GM21619 (cell line): ENCODE results near the gene EVC2.

Experiments used
- ATAC-seq: cut with Tn5 transposase; IDR thresholded peaks from one replicate; pipeline ENCODE4 v1.9.1; 2021; ENCODE audit not compliant: unreplicated experiment

EVC2 gene

DNA sequence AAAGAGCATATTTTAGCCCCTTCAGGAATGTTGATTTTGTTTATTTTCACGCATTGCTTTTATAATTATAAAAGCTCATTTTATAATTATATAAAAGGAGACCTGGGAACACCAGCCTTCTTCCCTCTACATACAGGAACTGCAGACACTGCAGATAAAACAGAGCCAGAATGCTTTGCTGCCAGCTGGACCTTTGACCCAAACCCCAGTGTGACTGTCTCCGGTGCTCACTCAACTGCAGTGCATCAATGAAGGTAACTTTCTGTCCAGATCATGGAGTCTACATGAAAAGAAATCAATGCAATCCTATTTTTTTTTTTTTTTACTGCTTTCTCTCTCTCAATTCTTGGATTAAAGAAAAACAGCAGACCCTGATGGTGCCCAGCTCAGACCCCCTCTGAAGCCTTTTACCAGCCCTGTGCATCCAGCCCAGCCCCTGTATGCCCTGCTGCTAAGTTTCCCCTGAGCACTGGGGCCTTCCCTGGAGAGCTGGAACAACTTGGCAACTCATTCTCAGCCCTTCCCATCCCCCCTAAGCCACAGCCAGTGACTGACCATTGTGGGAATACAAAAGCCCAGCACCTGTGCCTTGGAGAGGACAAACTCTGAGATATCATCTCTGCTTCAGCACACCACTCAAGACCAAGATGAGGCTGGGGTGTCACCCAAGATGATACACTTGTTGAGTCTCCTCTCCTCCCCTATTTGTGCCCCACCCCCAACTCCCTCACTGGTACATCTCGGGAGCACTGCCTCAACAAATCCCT, 182.1 kb downstream of the EVC2 start:
- no peak for ATAC-seq

DNA sequence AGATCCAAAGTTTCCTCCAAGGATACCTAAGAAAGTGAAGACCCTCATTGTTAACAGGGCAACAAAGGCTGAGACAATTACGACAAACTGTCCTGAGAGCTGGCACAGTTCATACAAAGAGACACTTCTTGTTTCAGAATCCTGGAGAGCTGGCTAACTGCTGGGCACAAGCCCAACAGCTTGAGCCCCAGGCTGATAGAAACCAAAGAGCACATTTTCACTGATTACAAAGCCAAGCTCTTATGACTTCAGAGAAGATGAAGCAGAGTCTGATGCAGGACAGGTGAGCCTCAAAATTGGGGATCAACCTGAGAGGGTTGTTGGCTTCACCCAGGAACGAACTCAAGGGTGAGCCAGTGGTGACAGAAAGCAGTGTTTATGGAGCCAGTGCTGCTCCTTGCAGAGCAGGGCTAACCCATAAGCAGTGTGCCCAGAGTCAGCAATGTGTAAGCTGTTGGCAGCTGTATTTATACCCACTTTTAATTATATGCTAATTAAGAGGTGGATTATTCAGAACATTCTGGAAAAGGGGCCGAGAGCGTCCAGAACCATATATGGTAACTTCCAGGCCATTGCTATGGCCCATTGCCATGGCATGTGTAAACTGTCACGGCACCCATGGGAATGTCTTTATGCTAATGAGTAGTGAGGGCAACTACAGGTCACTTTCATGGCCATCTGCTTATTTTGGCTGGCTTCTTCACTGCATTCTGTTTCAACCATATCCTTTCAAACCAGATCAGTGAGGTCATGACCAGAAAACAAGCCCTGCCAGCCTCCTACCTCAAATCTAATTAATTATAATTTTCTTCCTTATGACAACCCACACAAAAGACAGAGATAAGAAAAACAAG, 183.7 kb downstream of the EVC2 start:
- no peak for ATAC-seq

DNA sequence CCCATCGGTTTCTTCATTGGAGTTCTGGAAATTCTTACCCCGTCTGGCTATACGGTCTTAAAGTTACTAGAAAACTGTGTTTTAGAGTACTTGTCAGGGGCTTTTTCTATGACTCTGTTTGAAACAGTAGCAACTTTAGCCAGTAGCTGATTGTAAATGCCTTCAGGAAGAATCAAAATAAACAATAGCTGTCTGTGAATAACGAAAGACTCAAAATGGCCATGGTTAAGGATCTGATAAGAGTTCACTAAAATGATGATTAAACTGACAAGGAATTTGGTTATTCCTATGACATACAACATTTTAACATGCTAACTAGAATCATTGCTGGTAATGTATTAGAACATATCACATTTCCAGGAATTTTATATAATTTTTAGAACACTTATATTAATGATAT, 191.0 kb downstream of the EVC2 start:
- no peak for ATAC-seq

DNA sequence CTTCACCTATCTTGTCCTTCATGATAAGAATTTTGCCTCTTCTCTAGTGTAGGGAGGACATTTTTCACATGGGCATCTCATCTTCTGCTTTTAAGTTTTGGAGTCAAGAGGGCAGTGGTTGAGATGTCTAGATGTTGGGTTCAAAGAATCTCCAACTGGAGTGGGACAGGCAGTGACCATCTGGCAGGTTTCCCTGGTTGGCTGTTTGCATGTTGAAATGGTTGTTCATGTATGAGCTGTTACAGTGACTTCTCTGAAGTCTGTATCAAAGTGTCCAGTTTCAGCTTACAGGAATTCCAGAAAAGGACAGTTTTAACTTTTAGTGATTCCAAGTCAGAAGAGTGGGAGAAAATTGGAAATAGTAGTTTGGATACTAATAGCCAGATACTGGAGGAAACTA, 192.7 kb downstream of the EVC2 start:
- no peak for ATAC-seq
